Parathyroid adenoma (tissue), 2 donors: ENCODE results near the gene NUPR2.
"Not testable (repeated sequence)": the region's sequence is repeated elsewhere in the genome, so short reads cannot be mapped to it uniquely, and the experiment has no call there.

Experiments used
- H2AFZ ChIP-seq: fragments of 300-600 bp; sonication (generic); one replicate; pipeline ENCODE4 v1.7.0; 2017; ENCODE audit warnings: antibody characterized with exemption, mild to moderate bottlenecking
- H3K27ac ChIP-seq: fragments of 300-600 bp; sonication (generic); one replicate; pipeline ENCODE4 v1.7.0; 2017
- H3K27me3 ChIP-seq: fragments of 300-600 bp; sonication (generic); one replicate; pipeline ENCODE4 v1.7.0; 2017; ENCODE audit warnings: low read length; ENCODE audit not compliant: control insufficient read depth, insufficient read depth
- H3K36me3 ChIP-seq: fragments of 300-600 bp; sonication (generic); one replicate; pipeline ENCODE4 v1.7.0; 2017; ENCODE audit warnings: low read length; ENCODE audit not compliant: control insufficient read depth, insufficient read depth
- H3K4me1 ChIP-seq: fragments of 300-600 bp; sonication (generic); one replicate; pipeline ENCODE4 v1.7.0; 2017; ENCODE audit warnings: control low read depth
- H3K4me2 ChIP-seq: fragments of 300-600 bp; sonication (generic); one replicate; pipeline ENCODE4 v1.7.0; 2017; ENCODE audit warnings: low read length
- H3K4me3 ChIP-seq: fragments of 300-600 bp; sonication (generic); one replicate; pipeline ENCODE4 v1.7.0; 2017; ENCODE audit warnings: low read depth, low read length
- H3K79me2 ChIP-seq: fragments of 300-600 bp; sonication (generic); one replicate; pipeline ENCODE4 v1.7.0; 2017; ENCODE audit warnings: control low read depth
- H3K9ac ChIP-seq: fragments of 300-600 bp; sonication (generic); one replicate; pipeline ENCODE4 v1.7.0; 2017; ENCODE audit warnings: mild to moderate bottlenecking
- H3K9me3 ChIP-seq: fragments of 300-600 bp; sonication (generic); one replicate; pipeline ENCODE4 v1.7.0; 2017; ENCODE audit warnings: low read length; ENCODE audit not compliant: control insufficient read depth
- TF ChIP-seq, protein P1 (sequence below): fragments of 300-600 bp; sonication (generic); IDR thresholded peaks from one replicate; pipeline ENCODE4 v1.7.0; 2017; ENCODE audit warnings: antibody characterized with exemption, mild to moderate bottlenecking
- donor health status: primary hyperparathyroidism.

The NUPR2 gene

DNA sequence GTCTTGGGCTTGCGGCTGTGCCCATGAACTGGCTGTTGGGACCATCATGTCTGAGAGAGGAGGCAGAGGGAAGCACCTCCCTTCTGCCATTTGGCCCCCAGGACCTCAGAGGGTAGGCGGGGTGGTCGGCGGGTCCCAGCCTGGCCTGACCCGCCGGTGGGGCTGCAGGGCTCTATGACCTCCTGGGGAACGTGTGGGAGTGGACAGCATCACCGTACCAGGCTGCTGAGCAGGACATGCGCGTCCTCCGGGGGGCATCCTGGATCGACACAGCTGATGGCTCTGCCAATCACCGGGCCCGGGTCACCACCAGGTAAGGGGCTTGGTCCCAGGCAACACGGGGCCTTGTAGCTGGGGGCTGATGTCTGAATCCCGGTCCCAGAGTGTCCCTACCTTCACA is 38.0 kb downstream of the NUPR2 start:
- Histone ChIP-seq H2AFZ (no peak overlapping the region), H3K36me3 (no peaks in the 10 kb centered on the region), H3K4me3 (no peak overlapping the region), H3K9me3 (no peaks in the 10 kb centered on the region), H3K27me3 (no peaks in the 10 kb centered on the region), H3K4me1 (peaks cover 5% of the 10 kb centered on the region), H3K9ac (no peak overlapping the region), H3K79me2 (no peaks in the 10 kb centered on the region), H3K4me2 (no peak overlapping the region), H3K27ac (no peak overlapping the region)
- TF ChIP-seq, protein P1, sequence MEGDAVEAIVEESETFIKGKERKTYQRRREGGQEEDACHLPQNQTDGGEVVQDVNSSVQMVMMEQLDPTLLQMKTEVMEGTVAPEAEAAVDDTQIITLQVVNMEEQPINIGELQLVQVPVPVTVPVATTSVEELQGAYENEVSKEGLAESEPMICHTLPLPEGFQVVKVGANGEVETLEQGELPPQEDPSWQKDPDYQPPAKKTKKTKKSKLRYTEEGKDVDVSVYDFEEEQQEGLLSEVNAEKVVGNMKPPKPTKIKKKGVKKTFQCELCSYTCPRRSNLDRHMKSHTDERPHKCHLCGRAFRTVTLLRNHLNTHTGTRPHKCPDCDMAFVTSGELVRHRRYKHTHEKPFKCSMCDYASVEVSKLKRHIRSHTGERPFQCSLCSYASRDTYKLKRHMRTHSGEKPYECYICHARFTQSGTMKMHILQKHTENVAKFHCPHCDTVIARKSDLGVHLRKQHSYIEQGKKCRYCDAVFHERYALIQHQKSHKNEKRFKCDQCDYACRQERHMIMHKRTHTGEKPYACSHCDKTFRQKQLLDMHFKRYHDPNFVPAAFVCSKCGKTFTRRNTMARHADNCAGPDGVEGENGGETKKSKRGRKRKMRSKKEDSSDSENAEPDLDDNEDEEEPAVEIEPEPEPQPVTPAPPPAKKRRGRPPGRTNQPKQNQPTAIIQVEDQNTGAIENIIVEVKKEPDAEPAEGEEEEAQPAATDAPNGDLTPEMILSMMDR = no peak

DNA sequence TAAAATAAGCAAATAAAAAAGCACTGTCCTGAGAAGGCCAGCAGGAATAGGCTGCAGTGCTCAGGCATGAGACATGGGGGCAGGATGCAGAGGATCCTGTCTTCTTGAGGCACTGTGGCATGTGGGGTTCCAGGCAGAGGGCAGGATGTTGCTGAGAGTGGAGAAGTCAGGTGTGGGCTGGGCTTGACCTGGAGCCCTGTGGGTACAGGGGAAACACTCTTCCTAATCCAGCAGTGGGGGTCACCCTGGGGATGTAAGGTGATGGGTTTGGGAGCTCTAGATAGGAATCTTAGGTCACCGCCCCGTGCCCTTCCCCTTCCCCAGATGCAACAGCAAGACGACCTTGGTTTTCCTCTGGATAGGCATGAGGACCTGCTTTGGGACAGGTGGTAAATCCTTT is 38.5 kb downstream of the NUPR2 start:
- Histone ChIP-seq H3K4me1 (peaks cover 5% of the 10 kb centered on the region), H3K4me2 (no peak overlapping the region), H3K4me3 (no peak overlapping the region), H3K79me2 (no peaks in the 10 kb centered on the region), H3K9me3 (no peaks in the 10 kb centered on the region), H3K27me3 (no peaks in the 10 kb centered on the region), H2AFZ (no peak overlapping the region), H3K36me3 (no peaks in the 10 kb centered on the region), H3K9ac (no peak overlapping the region), H3K27ac (no peak overlapping the region)
- TF ChIP-seq, protein P1 = no peak

GRCh38 chr7:56074371-56074791 is 41.8 kb downstream of the NUPR2 start:
- H3K79me2 ChIP-seq = no peaks in the 10 kb centered on the region
- no peaks in the 10 kb centered on the region for H3K36me3 ChIP-seq
- H3K9me3 ChIP-seq = no peaks in the 10 kb centered on the region
- peaks cover 5% of the 10 kb centered on the region for H3K4me1 ChIP-seq
- no peak overlapping the region for H3K4me2 ChIP-seq
- no peaks in the 10 kb centered on the region for H3K27me3 ChIP-seq
- TF ChIP-seq, protein P1 = peak; percentile 97
- H3K27ac ChIP-seq = no peak overlapping the region
- peak overlapping the region; percentile 69 for H2AFZ ChIP-seq
- no peak overlapping the region for H3K9ac ChIP-seq
- H3K4me3 ChIP-seq = no peak overlapping the region

DNA sequence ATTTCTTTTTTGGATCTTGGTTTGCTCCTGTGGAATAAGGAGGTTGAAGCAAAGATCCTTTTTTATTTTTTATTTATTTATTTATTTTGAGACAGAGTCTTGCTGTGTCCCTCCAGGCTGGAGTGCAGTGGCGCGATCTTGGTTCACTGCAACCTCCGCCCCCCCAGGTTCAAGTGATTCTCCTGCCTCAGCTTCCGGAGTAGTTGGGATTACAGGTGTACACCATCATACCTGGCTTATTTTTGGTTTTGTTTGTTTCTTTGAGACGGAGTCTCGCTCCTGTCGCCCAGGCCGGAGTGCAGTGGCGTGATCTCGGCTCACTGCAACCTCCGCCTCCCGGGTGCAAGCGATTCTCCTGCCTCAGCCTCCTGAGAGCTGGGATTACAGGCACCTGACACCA is 49.8 kb downstream of the NUPR2 start:
- H3K4me3 ChIP-seq, H3K79me2 ChIP-seq, H3K9me3 ChIP-seq, H3K9ac ChIP-seq, H3K36me3 ChIP-seq, H2AFZ ChIP-seq, H3K4me2 ChIP-seq, H3K27ac ChIP-seq, H3K4me1 ChIP-seq, H3K27me3 ChIP-seq: not testable (repeated sequence)
